ENCODE results near the gene ELMO1. TPM values are rescaled to one million over a fixed set of nuclear protein-coding genes. Genes with fewer than 3 reads are reported as not detected.

ELMO1 gene
- total and polyA plus RNA-seq, 10 of the 15 experiments (the other 5 are each of a cell fraction or from before 2014, with no cell fraction given): 22.6 to 85.9 (median 56.6) TPM

GRCh38 chr7:36889182-36889581 lies 559.5 kb downstream of the ELMO1 start:
- no peak overlapping the region for H3K4me3 ChIP-seq
- BruUV-seq (replicated peaks): no TSS peak
- H3K79me2 ChIP-seq (ENCODE audit: control insufficient read depth, insufficient read depth, low read length): no peaks in the 10 kb centered on the region; the same call in 1 of the 2 replicates
- H4K20me1 ChIP-seq (ENCODE audit: control insufficient read depth, insufficient read depth): no peaks in the 10 kb centered on the region
- TF ChIP-seq RBBP5 (conservative IDR thresholded peaks at IDR 0.05): no peak
- H3K9me3 ChIP-seq (replicated peaks; ENCODE audit: control insufficient read depth, insufficient read depth, low read length): no peaks in the 10 kb centered on the region
- ChIA-PET POLR2A (interaction anchor here (0.6 kb wide), 1 partner anchor 204 kb away, joined by 3 read pairs; no protein-coding TSS in a partner anchor), CTCF (no interaction called here), SMC1A (ENCODE audit: uncharacterized antibody, unreplicated experiment) (no interaction called here), RAD21 (ENCODE audit: unreplicated experiment) (no interaction called here)
- no peak overlapping the region for H3K27ac ChIP-seq (ENCODE audit: control insufficient read depth, insufficient read depth)
- DNase-seq (ENCODE audit: low read depth, low spot score) (no peak), FAIRE-seq (no peak), ATAC-seq (no peak)
- intact Hi-C loops (cut with micrococcal nuclease; ENCODE audit: unreplicated experiment) (loop anchor here (10.0 kb wide), 1 partner anchor 296 kb away; no protein-coding TSS in a partner anchor), in situ Hi-C loops (cut with MboI) (no loop called here)
- no peaks in the 10 kb centered on the region for H3K27me3 ChIP-seq (replicated peaks in 1 of 2; ENCODE audit: control insufficient read depth in 2 of 2, insufficient read depth in 2 of 2, low read length in 1 of 2)
- no peak overlapping the region for H2AFZ ChIP-seq (ENCODE audit: control insufficient read depth, low read depth, low read length)
- H3K4me1 ChIP-seq (ENCODE audit: control insufficient read depth, insufficient read depth, low read length): no peaks in the 10 kb centered on the region
- no peak overlapping the region for H3K9ac ChIP-seq (ENCODE audit: control insufficient read depth, insufficient read depth, low read length)
- no peak overlapping the region for H3K4me2 ChIP-seq (ENCODE audit: control insufficient read depth, insufficient read depth)
- H3K36me3 ChIP-seq (ENCODE audit: control insufficient read depth in 2 of 2, insufficient read depth in 2 of 2, low read length in 1 of 2): peaks cover 11 to 33% of the 10 kb centered on the region in 2 experiments
- 96% methylated on average over 1 of the region's 1 CpG for WGBS (ENCODE audit: insufficient coverage, insufficient replicate concordance, low lambda C conversion rate, missing lambda C conversion rate)

- BruUV-seq (replicated peaks): no TSS peak
- in situ Hi-C loops (cut with MboI): no loop called here
- POLR2A ChIA-PET: no interaction called here
These were observed 560.7 kb downstream of the ELMO1 start for GRCh38 chr7:36887969-36888368.

More at GRCh38 chr7:36887969-36888368, 560.7 kb downstream of the ELMO1 start:
- Histone ChIP-seq H3K27ac (ENCODE audit: control insufficient read depth, insufficient read depth) (no peak overlapping the region), H3K4me1 (ENCODE audit: control insufficient read depth, insufficient read depth, low read length) (no peaks in the 10 kb centered on the region), H3K27me3 (replicated peaks in 1 of 2; ENCODE audit: control insufficient read depth in 2 of 2, insufficient read depth in 2 of 2, low read length in 1 of 2) (no peaks in the 10 kb centered on the region), H3K9me3 (replicated peaks; ENCODE audit: control insufficient read depth, insufficient read depth, low read length) (no peaks in the 10 kb centered on the region), H4K20me1 (ENCODE audit: control insufficient read depth, insufficient read depth) (no peaks in the 10 kb centered on the region), H2AFZ (ENCODE audit: control insufficient read depth, low read depth, low read length) (no peak overlapping the region), H3K4me3 (no peak overlapping the region), H3K79me2 (ENCODE audit: control insufficient read depth, insufficient read depth, low read length) (no peaks in the 10 kb centered on the region; the same call in 1 of the 2 replicates), H3K4me2 (ENCODE audit: control insufficient read depth, insufficient read depth) (no peak overlapping the region), H3K9ac (ENCODE audit: control insufficient read depth, insufficient read depth, low read length) (no peak overlapping the region), H3K36me3 (ENCODE audit: control insufficient read depth in 2 of 2, insufficient read depth in 2 of 2, low read length in 1 of 2) (peaks cover 9 to 27% of the 10 kb centered on the region in 2 experiments)
- TF ChIP-seq CTCF (IDR thresholded peaks at IDR 0.05 in 2 of 3, conservative IDR thresholded peaks at IDR 0.05 in 1 of 3; ENCODE audit: control insufficient read depth in 2 of 3, extremely low read depth in 1 of 3, insufficient read depth in 1 of 3, low read depth in 3 of 3, low read length in 3 of 3): no peak
- TF ChIP-seq IRF3 (IDR thresholded peaks at IDR 0.05): no peak
- TF ChIP-seq IKZF1 (conservative IDR thresholded peaks at IDR 0.05): no peak
- no peak for TF ChIP-seq TCF7 (IDR thresholded peaks at IDR 0.05; ENCODE audit: borderline replicate concordance)
- TF ChIP-seq EGR1 (IDR thresholded peaks at IDR 0.05; ENCODE audit: borderline replicate concordance in 1 of 2, low read depth in 2 of 2, low read length in 2 of 2): no peak
- no peak for TF ChIP-seq NFYB (IDR thresholded peaks at IDR 0.05; ENCODE audit: insufficient read depth, low read depth, low read length)
- RAD21 ChIA-PET (ENCODE audit: unreplicated experiment): no interaction called here
- DNase-seq (ENCODE audit: low read depth, low spot score): no peak
- ATAC-seq: no peak
- SMC1A ChIA-PET (ENCODE audit: uncharacterized antibody, unreplicated experiment): interaction anchor here (1.6 kb wide), 1 partner anchor 16 kb away, joined by 4 read pairs; no protein-coding TSS in a partner anchor
- intact Hi-C loops (cut with micrococcal nuclease; ENCODE audit: unreplicated experiment): loop anchor here (10.0 kb wide), 1 partner anchor 297 kb away; no protein-coding TSS in a partner anchor
- WGBS (ENCODE audit: insufficient coverage, insufficient replicate concordance, low lambda C conversion rate, missing lambda C conversion rate): 64% methylated on average over 2 of the region's 2 CpGs
- FAIRE-seq: no peak
- CTCF ChIA-PET: no interaction called here

All from GM12878 (cell line).